Prostate gland (tissue), 2 donors: ENCODE measurements around the gene BAZ1B.

Experiments used
- CTCF ChIP-seq, 4 experiments: fragments of 200-600 bp in 2 of 4; fragments of 450-650 bp in 2 of 4; sonication (generic) in 2 of 4; IDR thresholded peaks; 1 replicate in 3 of 4; 2 replicates in 1 of 4; pipeline ENCODE4 v1.5.1; 2016 to 2019; ENCODE audit warnings: antibody characterized with exemption in 4 of 4, mild to moderate bottlenecking in 2 of 4, moderate library complexity in 2 of 4
- POLR2AphosphoS5 ChIP-seq: sonication (generic); formaldehyde crosslinking; IDR thresholded peaks from one replicate; pipeline ENCODE4 v1.6.1; 2017; ENCODE audit warnings: antibody characterized with exemption

GRCh38 chr7:73522105-73522872 is at the start of gene BAZ1B:
- TF ChIP-seq CTCF (IDR thresholded peaks at IDR 0.05), result peak in 2 of 4 experiments; percentile 18 to 33
- peak; percentile 88 for TF ChIP-seq POLR2AphosphoS5
